H1 (cell line): Measurements from ENCODE around the gene RILPL2. TPM values are rescaled to one million over a fixed set of nuclear protein-coding genes. Genes with fewer than 3 reads are reported as not detected.

ENCODE experiments used
- CTCF ChIA-PET: fragments of 300-600 bp; sonication (Branson Sonifier 250); formaldehyde crosslinking; loops from one replicate; lab custom pipeline; 2021; ENCODE audit not compliant: partially characterized antibody; lab: Charles Lee
- POLR2A ChIA-PET: fragments of 300-600 bp; sonication (Branson Sonifier 250); formaldehyde crosslinking; loops from one replicate; lab custom pipeline; 2021; ENCODE audit warnings: inconsistent platforms; ENCODE audit not compliant: partially characterized antibody; lab: Charles Lee
- DNase-seq, 2 experiments: peaks; one replicate each; pipeline versions ENCODE4 v3.0.0 to v3.0.0-alpha.2; 2010 to 2022; ENCODE audit warnings: low spot score in 2 of 2, low read depth in 1 of 2, mixed read lengths in 1 of 2
- FAIRE-seq: peaks from 2 replicates; lab custom pipeline; 2011; peaks lifted over from hg19 to GRCh38; lab: Jason Lieb, UNC
- H2AFZ ChIP-seq: 2 replicates; pipeline ENCODE4 v1.8.1; 2012; ENCODE audit warnings: low read length, inconsistent platforms
- H2AK5ac ChIP-seq: 2 replicates; pipeline ENCODE4 v1.6.1; 2013; ENCODE audit warnings: low read depth, low read length
- H2BK120ac ChIP-seq: replicated peaks from 2 replicates; pipeline ENCODE3; 2013; ENCODE audit warnings: low read depth, low read length, inconsistent platforms
- H2BK12ac ChIP-seq: 2 replicates; pipeline ENCODE4 v1.6.1; 2013; ENCODE audit warnings: low read depth, low read length
- H2BK15ac ChIP-seq: 2 replicates; pipeline ENCODE4 v1.6.1; 2013; ENCODE audit warnings: low read length
- H2BK20ac ChIP-seq: 2 replicates; pipeline ENCODE4 v1.6.1; 2013; ENCODE audit warnings: low read length
- H2BK5ac ChIP-seq: 2 replicates; pipeline ENCODE4 v1.6.1; 2013; ENCODE audit warnings: low read depth, low read length
- H3K14ac ChIP-seq: 2 replicates; pipeline ENCODE4 v1.6.1; 2013; ENCODE audit warnings: inconsistent platforms; ENCODE audit not compliant: insufficient read length
- H3K18ac ChIP-seq: 2 replicates; pipeline ENCODE4 v1.6.1; 2013; ENCODE audit warnings: low read length; ENCODE audit errors: extremely low read depth
- H3K23ac ChIP-seq: 2 replicates; pipeline ENCODE4 v1.6.1; 2013; ENCODE audit warnings: inconsistent platforms; ENCODE audit not compliant: insufficient read length
- H3K23me2 ChIP-seq: 2 replicates; pipeline ENCODE4 v1.6.1; 2013; ENCODE audit warnings: low read depth, low read length
- H3K27ac ChIP-seq: 2 replicates; pipeline ENCODE4 v1.6.1; 2011; ENCODE audit warnings: low read depth, low read length, inconsistent platforms
- H3K27me3 ChIP-seq, 4 experiments: replicated peaks in 1 of 4; 1 replicate in 1 of 4; 2 replicates in 3 of 4; pipeline versions ENCODE4 v1.6.1 to v1.8.1; 2011 to 2013; ENCODE audit warnings: low read length in 3 of 4, mild to moderate bottlenecking in 3 of 4, inconsistent platforms in 2 of 4, mixed read lengths in 2 of 4, moderate library complexity in 1 of 4; ENCODE audit not compliant: control insufficient read depth in 3 of 4, insufficient read depth in 3 of 4; ENCODE audit errors: extremely low read depth in 1 of 4
- H3K36me3 ChIP-seq, 4 experiments: 2 replicates each; pipeline versions ENCODE4 v1.6.1 to v1.8.1; 2011 to 2013; ENCODE audit warnings: mild to moderate bottlenecking in 4 of 4, low read length in 3 of 4, moderate library complexity in 2 of 4, control low read depth in 1 of 4, inconsistent platforms in 1 of 4; ENCODE audit not compliant: insufficient read depth in 4 of 4, control insufficient read depth in 2 of 4
- H3K4ac ChIP-seq: replicated peaks from 2 replicates; pipeline ENCODE3; 2013; ENCODE audit warnings: low read length, low read depth, mixed read lengths, inconsistent platforms; ENCODE audit not compliant: insufficient read length
- H3K4me1 ChIP-seq, 4 experiments: replicated peaks in 1 of 4; 1 replicate in 1 of 4; 2 replicates in 3 of 4; pipeline versions ENCODE4 v1.6.1 to v1.8.1; 2011 to 2013; ENCODE audit warnings: low read length in 3 of 4, inconsistent platforms in 2 of 4, mixed read lengths in 1 of 4; ENCODE audit not compliant: insufficient read depth in 4 of 4, control insufficient read depth in 3 of 4
- H3K4me2 ChIP-seq, 2 experiments: 2 replicates each; pipeline versions ENCODE4 v1.6.1 to v1.8.1; 2011 to 2013; ENCODE audit warnings: low read depth in 2 of 2, low read length in 2 of 2, control low read depth in 1 of 2, inconsistent platforms in 1 of 2, mild to moderate bottlenecking in 1 of 2; ENCODE audit not compliant: insufficient read depth in 1 of 2
- H3K4me3 ChIP-seq, 4 experiments: fragments of 200-600, 300-600 bp in 1 of 4; sonication (generic), shearing (Covaris generic), sonication (Bioruptor Twin) in 1 of 4; 2 replicates each; pipeline versions ENCODE4 v1.5.1 to v1.8.1; 2011 to 2016; ENCODE audit warnings: low read length in 4 of 4, low read depth in 3 of 4, control low read depth in 2 of 4, inconsistent platforms in 2 of 4, mild to moderate bottlenecking in 2 of 4, mixed read lengths in 1 of 4, moderate library complexity in 1 of 4; ENCODE audit not compliant: insufficient read depth in 2 of 4; ENCODE audit errors: extremely low read depth in 1 of 4
- H3K56ac ChIP-seq: replicated peaks from 2 replicates; pipeline ENCODE3; 2013; ENCODE audit warnings: low read depth, mild to moderate bottlenecking, mixed read lengths, low read length, inconsistent platforms; ENCODE audit not compliant: insufficient read length
- H3K79me1 ChIP-seq: 2 replicates; pipeline ENCODE4 v1.6.1; 2013; ENCODE audit warnings: low read depth, low read length, control low read depth
- H3K79me2 ChIP-seq, 2 experiments: 2 replicates each; pipeline versions ENCODE4 v1.6.1 to v1.8.1; 2012 to 2013; ENCODE audit warnings: low read length in 2 of 2, mild to moderate bottlenecking in 2 of 2, inconsistent platforms in 1 of 2; ENCODE audit not compliant: insufficient read depth in 2 of 2, control insufficient read depth in 1 of 2
- H3K9ac ChIP-seq, 4 experiments: replicated peaks in 1 of 4; 1 replicate in 1 of 4; 2 replicates in 3 of 4; pipeline versions ENCODE4 v1.6.1 to v1.8.1; 2011 to 2013; ENCODE audit warnings: low read depth in 3 of 4, low read length in 3 of 4, control low read depth in 2 of 4, mild to moderate bottlenecking in 2 of 4, moderate library complexity in 2 of 4, inconsistent platforms in 1 of 4; ENCODE audit errors: extremely low read depth in 1 of 4
- H3K9me3 ChIP-seq, 2 experiments: 2 replicates each; pipeline versions ENCODE4 v1.6.1 to v1.8.1; 2012 to 2013; ENCODE audit warnings: mild to moderate bottlenecking in 2 of 2, moderate library complexity in 2 of 2, control low read depth in 1 of 2, inconsistent platforms in 1 of 2, low read depth in 1 of 2, low read length in 1 of 2, mixed read lengths in 1 of 2; ENCODE audit not compliant: insufficient read depth in 2 of 2
- H4K20me1 ChIP-seq, 2 experiments: replicated peaks in 1 of 2; 2 replicates each; pipeline versions ENCODE3 to v1.8.1; 2011 to 2013; ENCODE audit warnings: inconsistent platforms in 2 of 2, low read length in 2 of 2, mild to moderate bottlenecking in 1 of 2; ENCODE audit not compliant: insufficient read depth in 2 of 2, control insufficient read depth in 1 of 2
- H4K5ac ChIP-seq: 2 replicates; pipeline ENCODE4 v1.6.1; 2013; ENCODE audit warnings: low read length, low read depth, mixed read lengths, inconsistent platforms; ENCODE audit not compliant: insufficient read length
- H4K8ac ChIP-seq: 2 replicates; pipeline ENCODE4 v1.8.0; 2013; ENCODE audit warnings: mild to moderate bottlenecking, moderate library complexity, low read length, inconsistent platforms; ENCODE audit not compliant: insufficient read depth; ENCODE audit errors: extremely low read depth
- H4K91ac ChIP-seq: replicated peaks from 2 replicates; pipeline ENCODE3; 2013; ENCODE audit warnings: low read length, mixed read lengths, inconsistent platforms; ENCODE audit not compliant: insufficient read length
- CHD2 ChIP-seq: IDR thresholded peaks from 2 replicates; pipeline ENCODE4 v1.6.1; 2012; ENCODE audit warnings: low read length, improper control_type of control experiment
- CTBP2 ChIP-seq: IDR thresholded peaks from 2 replicates; pipeline ENCODE4 v1.7.0; 2011; ENCODE audit warnings: borderline replicate concordance, mild to moderate bottlenecking, moderate library complexity, mixed read lengths, low read length; ENCODE audit not compliant: insufficient read depth, insufficient read length
- GTF2F1 ChIP-seq: IDR thresholded peaks from 2 replicates; pipeline ENCODE4 v1.6.1; 2012; ENCODE audit warnings: low read depth, low read length, improper control_type of control experiment, borderline replicate concordance
- POLR2A ChIP-seq, 2 experiments: IDR thresholded peaks; 1 replicate in 1 of 2; 2 replicates in 1 of 2; pipeline ENCODE4 v1.6.1; 2011; ENCODE audit warnings: low read depth in 2 of 2, low read length in 2 of 2, mild to moderate bottlenecking in 2 of 2; ENCODE audit errors: control extremely low read depth in 1 of 2
- POLR2AphosphoS5 ChIP-seq: IDR thresholded peaks from 2 replicates; pipeline ENCODE4 v1.6.1; 2011; ENCODE audit warnings: low read depth, low read length
- SIN3A ChIP-seq, 2 experiments: IDR thresholded peaks in 1 of 2; conservative IDR thresholded peaks in 1 of 2; 2 replicates each; pipeline ENCODE4 v1.6.1; 2011 to 2012; ENCODE audit warnings: low read length in 2 of 2, improper control_type of control experiment in 1 of 2, low read depth in 1 of 2, mild to moderate bottlenecking in 1 of 2
- SIRT6 ChIP-seq: IDR thresholded peaks from one replicate; pipeline ENCODE4 v1.7.1; 2012; ENCODE audit warnings: low read length, inconsistent platforms
- SRF ChIP-seq: IDR thresholded peaks from 2 replicates; pipeline ENCODE4 v1.6.1; 2011; ENCODE audit warnings: mild to moderate bottlenecking, low read depth, low read length, moderate library complexity
- TAF7 ChIP-seq: optimal IDR thresholded peaks from 2 replicates; pipeline ENCODE3; 2011; ENCODE audit warnings: low read depth, mild to moderate bottlenecking, inconsistent platforms, low read length, moderate library complexity, borderline replicate concordance
- TBP ChIP-seq: IDR thresholded peaks from 2 replicates; pipeline ENCODE4 v1.6.1; 2011; ENCODE audit warnings: low read depth, low read length, improper control_type of control experiment
- ZNF274 ChIP-seq: IDR thresholded peaks from 2 replicates; pipeline ENCODE4 v1.7.0; 2012; ENCODE audit warnings: low read length, borderline replicate concordance; ENCODE audit errors: extremely low read depth
- WGBS, 2 experiments: shearing (Covaris generic) in 1 of 2; methylation state at CpG; one replicate each; pipeline versions ENCODE4 v1.1.6 to v1.1.7; 2013 to 2015; ENCODE audit warnings: low lambda C conversion rate in 2 of 2, mixed read lengths in 2 of 2, inconsistent platforms in 1 of 2, low coverage in 1 of 2, missing lambda C conversion rate in 1 of 2; ENCODE audit not compliant: insufficient replicate concordance in 2 of 2, insufficient coverage in 1 of 2, insufficient read length in 1 of 2; ENCODE audit errors: extremely low coverage in 1 of 2, missing lambda C conversion rate in 1 of 2; 5-methylcytosine and 5-hydroxymethylcytosine counted together
- polyA plus RNA-seq, 7 experiments: library from polyadenylated mRNA; depleted of rRNA in 3 of 7; stranded (reverse) in 5 of 7; unstranded in 2 of 7; fragments of >200 nt in 5 of 7; fragments of 200-250 nt in 2 of 7; gene quantifications; 1 replicate in 5 of 7; 2 replicates in 1 of 7; 4 replicates in 1 of 7; pipeline versions ENCODE4 v1.2.1 to v1.2.3, GENCODE V29; 2011 to 2013; ENCODE audit warnings: missing spikeins in 2 of 7, mixed read lengths in 2 of 7
- total RNA-seq: library from RNA; stranded (reverse); fragmentation: NEBNext Ultra II Directional; extraction: Animal tissue kit (Norgen Biotek cat#: 25700); gene quantifications from 2 replicates; pipeline ENCODE4 v1.2.1, GENCODE V29; 2021

RILPL2 gene
- total and polyA plus RNA-seq, 2 of the 8 experiments (the other 6 are each of a cell fraction or from before 2014, with no cell fraction given), result 0.77 to 1.4 TPM

DNA sequence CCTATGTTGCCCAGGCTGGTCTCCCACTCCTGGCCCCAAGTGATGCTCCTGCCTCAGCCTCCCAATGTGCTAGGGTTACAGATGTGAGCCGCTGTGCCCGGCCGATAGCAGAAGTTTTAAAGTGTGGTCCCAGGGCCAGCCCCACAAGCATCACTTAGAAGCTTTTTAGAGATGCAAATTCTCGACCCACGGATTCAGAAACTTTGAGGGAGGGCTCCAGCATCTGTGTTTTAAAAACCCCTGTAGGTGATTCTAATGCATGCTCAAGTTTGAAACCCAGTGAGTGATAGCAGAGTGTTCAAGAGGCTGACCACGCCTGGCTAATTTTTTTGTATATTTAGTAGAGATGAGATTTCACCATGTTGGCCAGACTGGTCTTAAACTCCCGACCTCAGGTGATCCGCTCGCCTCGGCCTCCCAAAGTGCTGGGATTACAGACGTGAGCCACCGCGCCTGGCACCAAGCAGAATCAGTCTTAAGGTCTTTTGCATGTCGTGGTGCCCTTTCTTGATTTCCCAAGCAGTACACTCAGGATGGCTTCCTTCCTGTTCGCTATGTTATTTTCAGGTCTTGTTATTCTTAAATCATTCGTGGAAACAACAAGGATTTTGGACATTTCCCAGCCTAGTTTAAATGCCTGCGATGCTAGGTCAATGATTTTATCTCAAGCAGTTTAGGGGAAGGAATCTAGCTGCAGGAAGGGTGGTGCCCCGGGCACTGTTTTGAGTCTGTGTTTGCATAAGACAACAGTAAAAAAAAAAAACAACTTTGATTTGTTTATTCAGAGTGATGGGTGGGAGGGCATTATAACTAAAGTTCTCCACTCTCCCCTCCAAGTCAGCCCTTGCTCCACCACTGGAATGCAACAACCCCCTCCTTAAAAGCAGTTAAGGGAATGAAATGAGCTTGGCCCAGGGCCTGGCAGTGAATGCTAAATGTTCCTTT, 9.2 kb upstream of the RILPL2 start:
- H4K91ac ChIP-seq, result no peak overlapping the region
- H4K20me1 ChIP-seq, result no peaks in the 10 kb centered on the region
- no peak overlapping the region for H4K5ac ChIP-seq
- H3K4me3 ChIP-seq, result no peak overlapping the region
- FAIRE-seq, result no peak
- H3K27me3 ChIP-seq, result no peaks in the 10 kb centered on the region
- CTCF ChIA-PET, result interaction anchor here (0.7 kb wide), 1 partner anchor 34 kb away, joined by 3 read pairs; no protein-coding TSS in a partner anchor
- no peaks in the 10 kb centered on the region for H3K79me2 ChIP-seq
- H2AFZ ChIP-seq, result no peak overlapping the region
- no peak for DNase-seq
- peaks cover 0 to 2% (median 0%) of the 10 kb centered on the region in 4 experiments; a peak in 1 of 7 replicates for H3K4me1 ChIP-seq
- no peaks in the 10 kb centered on the region for H3K9me3 ChIP-seq
- H3K18ac ChIP-seq, result no peak overlapping the region
- WGBS, 2 experiments, result 79% methylated on average over 18 of the region's 18 CpGs; no CpG with 5 or more reads in 1 of the 2 experiments
- H3K79me1 ChIP-seq, result no peaks in the 10 kb centered on the region
- H2BK15ac ChIP-seq, result no peak overlapping the region
- H3K36me3 ChIP-seq, result no peaks in the 10 kb centered on the region
- H3K23ac ChIP-seq, result no peak overlapping the region
- no peak overlapping the region for H3K4ac ChIP-seq
- no peak overlapping the region for H2BK20ac ChIP-seq
- H3K9ac ChIP-seq, result no peak overlapping the region
- no peak overlapping the region for H3K56ac ChIP-seq
- no peak overlapping the region for H2BK120ac ChIP-seq
- H4K8ac ChIP-seq, result no peak overlapping the region
- no peaks in the 10 kb centered on the region for H3K23me2 ChIP-seq
- H2BK5ac ChIP-seq, result no peak overlapping the region
- H2BK12ac ChIP-seq, result no peak overlapping the region
- TF ChIP-seq TAF7 (no peak), POLR2A (IDR thresholded peaks at IDR 0.05; ENCODE audit: control extremely low read depth in 1 of 2, low read depth in 2 of 2, low read length in 2 of 2) (no peak), CTBP2 (no peak), CHD2 (no peak), GTF2F1 (no peak), SIRT6 (no peak), SRF (no peak), ZNF274 (no peak), TBP (no peak), POLR2AphosphoS5 (no peak), SIN3A (conservative IDR thresholded peaks at IDR 0.05 in 1 of 2, IDR thresholded peaks at IDR 0.05 in 1 of 2; ENCODE audit: low read depth in 1 of 2, low read length in 2 of 2) (no peak)
- no peak overlapping the region for H3K27ac ChIP-seq
- no peak overlapping the region for H2AK5ac ChIP-seq
- POLR2A ChIA-PET, result no interaction called here
- H3K4me2 ChIP-seq, result no peak overlapping the region
- no peak overlapping the region for H3K14ac ChIP-seq
